Renal cortex interstitium (tissue), 11 donors: ENCODE results near the gene HIPK1. TPM values are rescaled to one million over a fixed set of nuclear protein-coding genes. Genes with fewer than 3 reads are reported as not detected.

Source experiments
- DNase-seq, 11 donors: peaks; one replicate each; pipeline ENCODE4 v3.0.0-alpha.2; 2013; ENCODE audit warnings: low read depth in 9 of 11, low spot score in 4 of 11; ENCODE audit errors: extremely low read depth in 1 of 11
- polyA plus RNA-seq, 3 donors: library from polyadenylated mRNA; unstranded; fragments of 120-200 nt; gene quantifications; one replicate each; pipeline ENCODE4 v1.2.1, GENCODE V29; 2013; ENCODE audit not compliant: insufficient read length in 3 of 3

Gene HIPK1
- polyA plus RNA-seq, 3 donors: 40.3 to 43.9 (median 41.4) TPM

DNA sequence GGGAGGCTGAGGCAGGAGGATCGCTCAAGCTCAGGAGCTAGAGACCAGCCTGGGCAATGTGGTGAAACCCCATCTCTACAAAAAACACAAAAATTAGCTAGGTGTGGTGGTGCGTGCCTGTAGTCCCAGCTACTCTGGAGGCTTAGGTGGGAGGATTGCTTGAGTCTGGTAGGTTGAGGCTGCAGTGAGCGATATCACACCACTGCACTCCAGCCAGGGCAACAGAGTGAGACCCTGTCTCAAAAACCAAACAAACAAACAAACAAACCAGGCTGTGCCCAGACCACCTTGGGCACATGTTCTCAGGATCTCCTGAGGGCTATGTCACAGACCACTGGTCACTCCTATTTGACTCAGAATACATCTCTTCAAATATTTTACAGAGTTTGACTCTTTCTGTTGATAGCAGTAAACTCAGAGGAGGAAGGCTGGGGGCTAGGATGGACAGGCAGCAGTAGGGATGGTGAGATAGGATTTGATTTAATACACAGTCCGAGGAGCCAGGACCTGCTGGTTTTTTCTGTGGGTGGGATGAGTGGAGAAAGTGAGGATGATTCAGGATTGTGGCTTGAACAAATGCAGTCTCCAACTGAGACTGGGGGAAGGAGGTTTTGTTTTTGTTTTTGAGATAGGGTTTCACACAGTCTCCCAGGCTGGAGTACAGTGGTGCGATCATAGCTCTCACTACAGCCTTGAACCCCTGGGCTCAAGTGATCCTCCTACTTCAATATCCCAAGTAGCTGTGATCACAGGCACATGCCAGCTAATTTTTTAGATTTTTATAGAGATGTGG is 96.7 kb downstream of the HIPK1 start:
- no peak for DNase-seq

DNA sequence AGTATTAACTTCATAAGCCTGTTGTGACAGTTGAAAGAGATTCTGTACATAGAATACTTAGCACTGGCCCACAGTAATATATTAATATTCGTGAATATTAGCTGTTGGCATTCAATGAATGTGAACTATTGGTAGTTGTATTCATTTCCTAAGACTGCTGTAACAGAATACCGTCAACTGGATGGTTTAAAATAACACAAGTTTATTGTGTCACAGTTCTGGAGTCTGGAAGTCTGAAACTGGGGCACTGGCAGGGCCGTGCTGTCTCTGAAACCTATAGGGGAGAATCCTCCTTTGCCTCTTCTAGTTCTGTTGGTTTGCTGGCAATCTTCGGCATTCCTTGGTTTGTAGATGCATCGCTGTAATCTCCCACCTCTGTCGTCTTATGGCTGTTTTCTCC is 97.7 kb downstream of the HIPK1 start:
- DNase-seq: no peak

Other genes starting within 250 kb of the HIPK1 start
- gene PHTF1, start 169.8 kb upstream of the HIPK1 start, polyA plus RNA-seq: 10 to 100 TPM; 22.8 to 27.1 (median 24.0) TPM
- 10 to 100 TPM; 25.4 to 28.1 (median 26.4) TPM for gene RSBN1, start 116.8 kb upstream of the HIPK1 start, polyA plus RNA-seq
- gene PTPN22, start 57.6 kb upstream of the HIPK1 start, polyA plus RNA-seq: under 1 TPM; 0.23 to 0.42 (median 0.25) TPM
- 1 to 10 TPM in 1 of 3 donors, under 1 TPM in 2; 0.47 to 1.2 (median 0.68) TPM for gene BCL2L15, start 41.7 kb upstream of the HIPK1 start, polyA plus RNA-seq
- 10 to 100 TPM; 26.7 to 46.2 (median 31.1) TPM for gene AP4B1, start 24.5 kb upstream of the HIPK1 start, polyA plus RNA-seq
- gene DCLRE1B, start 24.0 kb upstream of the HIPK1 start, polyA plus RNA-seq: 10 to 100 TPM in 2 of 3 donors, 1 to 10 TPM in 1; 9.0 to 13.2 (median 11.3) TPM
- gene OLFML3, start 50.1 kb downstream of the HIPK1 start, polyA plus RNA-seq: 100 to 1,000 TPM; 130 to 168 (median 133) TPM
- 1 to 10 TPM; 1.2 to 1.5 (median 1.4) TPM for gene SYT6, start 224.5 kb downstream of the HIPK1 start, polyA plus RNA-seq